Measurements from ENCODE around the gene TRIP13.

Gene TRIP13

DNA sequence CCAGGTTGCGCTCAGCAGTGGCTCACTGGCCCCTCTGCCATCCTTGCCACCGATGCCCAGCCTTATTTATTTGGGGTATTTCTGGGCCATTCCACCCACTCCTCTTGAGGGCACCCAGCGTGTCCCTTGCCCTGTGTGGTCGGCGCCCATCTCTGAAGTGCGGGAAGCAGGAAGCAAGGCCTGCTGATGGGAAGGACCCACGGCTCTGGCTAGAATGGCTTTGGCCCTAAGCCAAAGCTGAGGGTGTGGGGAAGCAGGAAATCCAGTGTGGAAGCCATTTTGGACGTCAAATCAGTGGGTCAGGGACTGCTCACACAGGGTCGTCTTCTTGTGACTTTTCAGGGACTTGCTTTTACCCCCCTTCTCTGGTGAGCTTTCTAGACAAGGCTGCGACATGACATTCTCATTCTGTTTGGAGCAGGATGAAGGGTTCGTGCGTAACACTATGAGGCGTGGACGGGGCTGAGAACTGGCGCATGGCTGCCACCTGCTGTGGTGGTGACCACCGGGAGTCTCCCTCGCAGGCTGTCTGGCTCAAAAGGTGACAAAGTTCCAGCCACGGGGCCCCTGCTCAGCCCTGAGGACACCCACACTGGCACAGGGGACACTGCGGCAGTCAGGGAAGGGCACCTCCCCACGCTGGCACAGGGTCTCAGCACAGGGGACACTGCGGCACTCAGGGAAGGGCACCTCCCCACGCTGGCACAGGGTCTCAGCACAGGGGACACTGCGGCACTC, 65.2 kb downstream of the TRIP13 start:
- DNase-seq = no peak

DNA sequence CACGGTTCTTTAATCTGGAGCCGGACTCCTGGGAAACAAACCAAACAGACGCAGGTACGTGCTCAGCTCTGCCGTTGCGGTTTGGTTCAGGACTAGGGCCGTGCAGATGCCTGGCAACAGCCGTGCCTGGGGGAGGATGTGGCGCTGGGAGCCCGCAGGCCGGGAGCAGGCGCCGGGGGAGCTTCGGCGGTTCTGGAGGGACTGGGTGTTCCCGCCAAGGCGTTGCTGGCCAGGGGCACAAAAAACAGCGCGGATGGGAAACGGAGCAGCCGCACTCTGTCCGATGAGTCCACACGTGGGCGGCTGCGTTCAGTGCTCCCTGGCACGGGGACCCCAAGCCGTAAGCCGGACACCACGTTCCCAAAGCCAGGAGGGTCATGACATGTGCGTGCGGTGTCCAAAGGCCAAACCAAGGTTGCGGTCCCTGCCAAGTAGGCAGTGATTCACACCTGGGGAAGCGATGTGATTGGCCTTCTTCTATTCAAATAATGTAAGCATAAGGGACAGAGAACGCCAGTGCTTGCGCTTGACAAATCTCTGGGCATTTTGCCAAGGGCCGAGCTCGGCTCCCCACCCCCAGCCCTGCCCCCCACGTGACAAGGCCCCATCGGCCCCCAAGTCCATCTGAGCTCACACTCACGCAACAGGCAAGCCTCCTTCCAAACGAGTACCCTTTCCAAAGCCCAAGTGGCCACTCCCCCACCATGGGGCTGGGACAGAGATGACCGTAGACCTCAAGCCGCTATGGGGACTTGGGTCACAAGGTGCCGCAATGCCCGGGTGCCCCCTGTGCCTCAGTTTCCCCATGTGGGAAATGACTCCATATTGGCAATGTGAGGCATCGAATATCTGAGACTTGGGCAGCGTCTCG, 66.3 kb downstream of the TRIP13 start:
- no peak for DNase-seq

DNA sequence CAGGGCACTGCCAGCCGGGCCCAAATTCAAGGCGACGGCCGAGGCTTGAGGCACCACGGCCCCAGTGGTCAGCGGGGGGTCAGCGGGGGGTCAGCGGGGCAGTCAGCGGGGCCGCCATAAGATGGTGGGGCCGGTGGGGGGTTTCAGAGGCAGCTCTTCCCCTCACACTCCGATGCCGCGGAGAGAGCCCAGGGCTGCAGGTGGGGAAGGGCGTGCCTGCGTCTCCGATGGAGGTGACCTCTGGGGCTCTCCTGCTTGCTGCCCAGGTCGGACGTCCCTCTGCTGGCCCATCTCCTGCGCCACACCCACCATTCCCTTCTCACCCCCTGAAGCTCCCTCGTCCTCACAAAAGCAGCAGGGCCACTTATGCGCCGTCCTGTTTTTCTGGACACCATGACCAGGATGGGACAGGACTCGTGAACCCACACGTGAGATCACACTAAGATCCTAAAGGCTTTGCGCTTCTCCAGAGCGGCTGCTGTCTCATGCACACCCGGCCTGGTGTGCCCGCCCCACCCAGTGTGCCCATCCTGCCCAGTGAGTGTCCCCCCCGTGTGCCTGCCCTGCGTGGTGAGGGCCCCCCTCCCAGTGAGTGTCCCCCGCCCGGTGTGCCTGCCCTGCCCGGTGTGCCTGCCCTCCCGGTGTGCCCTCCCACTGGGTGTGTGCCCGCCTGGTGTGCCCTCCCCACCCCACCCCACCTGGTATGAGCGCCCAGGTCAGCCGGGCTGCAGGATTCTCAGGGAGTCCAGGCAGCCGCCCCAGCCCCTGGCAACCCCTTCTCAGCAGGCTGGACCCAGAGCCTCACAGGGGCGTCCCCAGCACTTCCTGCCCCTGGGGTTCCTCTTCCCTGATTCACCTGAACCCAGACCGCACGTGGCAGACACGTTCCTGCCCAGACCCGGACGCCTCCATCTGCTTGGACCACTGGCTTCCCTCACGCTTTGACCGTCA, 67.2 kb downstream of the TRIP13 start:
- no peak for DNase-seq

DNA sequence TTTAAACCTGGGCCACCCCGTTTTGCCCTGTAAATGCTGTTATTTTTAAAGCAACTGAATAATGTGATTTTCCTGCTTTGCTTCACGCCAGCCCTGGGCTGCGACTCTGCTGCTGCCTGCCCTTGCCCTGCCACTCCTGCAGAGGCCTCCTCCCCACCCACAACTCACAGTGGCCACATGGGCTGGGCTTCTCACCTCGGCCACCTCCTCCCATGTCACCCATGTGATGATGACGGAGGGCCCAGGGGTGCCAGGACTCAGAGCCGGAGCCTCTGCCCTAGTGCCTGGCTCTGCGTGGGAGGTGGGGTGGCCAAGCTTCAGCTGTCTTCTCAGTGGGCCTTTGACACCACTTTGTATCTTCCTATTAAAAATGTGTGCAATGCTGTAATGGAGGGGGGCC, 67.9 kb downstream of the TRIP13 start:
- no peak for DNase-seq

- DNase-seq = no peak
Observed at GRCh38 chr5:961002-961710, 68.5 kb downstream of the TRIP13 start.

- no peak for DNase-seq
Observed at GRCh38 chr5:961711-962240, 69.1 kb downstream of the TRIP13 start.

DNA sequence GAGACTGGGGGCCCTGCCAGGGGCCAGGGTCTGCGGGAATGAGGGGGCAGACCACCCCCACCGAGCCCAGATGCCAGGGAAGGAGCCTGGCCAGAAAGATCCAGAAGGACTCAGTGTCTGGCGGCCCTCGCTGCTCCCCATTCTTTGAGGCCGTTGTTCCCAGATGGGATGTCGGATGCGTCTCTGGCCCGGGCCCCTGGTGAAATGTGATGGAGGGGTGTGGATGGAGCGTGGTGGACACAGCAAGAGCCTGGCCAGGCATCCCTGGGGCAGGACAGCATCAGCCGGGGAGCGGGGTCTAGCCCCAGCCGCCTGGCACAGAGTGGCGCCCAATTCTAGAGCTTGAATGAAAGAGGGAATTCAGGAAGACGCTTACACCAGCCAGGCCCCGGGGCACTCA, 69.7 kb downstream of the TRIP13 start:
- no peak for DNase-seq

DNA sequence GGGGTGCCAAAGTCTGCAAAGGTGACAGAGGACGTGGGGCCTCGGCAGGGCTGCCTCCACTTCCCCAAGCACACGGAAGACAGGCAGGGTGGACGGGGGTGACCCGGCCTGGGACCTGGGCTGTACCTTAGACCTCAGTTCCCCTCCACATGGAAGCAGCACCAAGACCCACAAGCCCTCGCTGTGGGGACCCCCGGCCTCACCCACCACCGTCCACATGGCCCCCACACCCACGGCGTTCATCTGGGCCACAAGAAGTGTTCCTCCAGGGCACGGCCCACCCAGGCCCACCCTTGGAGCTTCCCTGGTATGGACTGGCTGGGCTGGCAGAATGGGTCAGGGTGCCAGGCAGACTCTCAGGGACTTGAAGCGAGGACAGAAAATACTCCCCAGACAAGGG, 70.1 kb downstream of the TRIP13 start:
- no peak for DNase-seq

- no peak for DNase-seq
Observed at GRCh38 chr5:963310-963672, 70.6 kb downstream of the TRIP13 start.

- no peak for DNase-seq
Observed at GRCh38 chr5:963673-964531, 71.2 kb downstream of the TRIP13 start.

DNA sequence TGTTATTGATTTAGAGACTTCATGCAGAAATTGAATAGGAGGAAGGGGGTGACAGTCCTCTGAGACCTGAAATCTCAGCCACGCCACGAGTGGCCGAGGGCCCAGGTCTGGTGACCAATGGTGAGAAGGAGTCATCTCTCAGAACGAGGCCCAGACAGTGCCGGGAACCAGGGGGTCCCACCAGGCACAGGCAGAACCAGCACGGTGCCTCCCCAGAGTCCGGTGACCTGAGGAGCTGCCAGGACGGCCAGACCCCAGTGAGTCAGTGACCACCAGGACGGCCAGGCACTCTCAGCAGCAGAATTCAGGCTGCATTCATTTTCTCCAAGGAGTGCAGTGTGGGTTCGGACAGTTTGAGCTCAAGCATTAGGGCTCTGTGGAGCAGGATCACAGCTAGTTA, 72.1 kb downstream of the TRIP13 start:
- DNase-seq = no peak

GRCh38 chr5:965604-966344, 73.1 kb downstream of the TRIP13 start:
- no peak for DNase-seq

DNA sequence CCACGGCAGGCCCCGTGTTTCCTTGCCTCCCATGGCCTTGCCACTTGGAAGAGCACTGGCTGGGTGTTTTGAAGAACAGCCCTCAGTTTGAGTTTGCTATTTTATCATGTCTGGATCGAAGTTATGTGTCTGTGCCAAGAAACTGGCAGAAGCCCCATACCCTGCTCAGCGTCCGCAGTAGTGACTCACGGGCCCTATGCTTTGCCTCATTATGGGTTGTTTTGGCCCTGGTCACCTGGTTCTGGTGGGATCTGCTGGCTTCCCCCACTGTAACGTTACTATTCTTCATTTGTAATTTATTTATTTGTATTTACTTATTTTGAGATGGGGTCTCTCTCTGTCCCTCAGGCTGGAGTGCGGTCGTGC, 73.6 kb downstream of the TRIP13 start:
- DNase-seq = no peak

DNA sequence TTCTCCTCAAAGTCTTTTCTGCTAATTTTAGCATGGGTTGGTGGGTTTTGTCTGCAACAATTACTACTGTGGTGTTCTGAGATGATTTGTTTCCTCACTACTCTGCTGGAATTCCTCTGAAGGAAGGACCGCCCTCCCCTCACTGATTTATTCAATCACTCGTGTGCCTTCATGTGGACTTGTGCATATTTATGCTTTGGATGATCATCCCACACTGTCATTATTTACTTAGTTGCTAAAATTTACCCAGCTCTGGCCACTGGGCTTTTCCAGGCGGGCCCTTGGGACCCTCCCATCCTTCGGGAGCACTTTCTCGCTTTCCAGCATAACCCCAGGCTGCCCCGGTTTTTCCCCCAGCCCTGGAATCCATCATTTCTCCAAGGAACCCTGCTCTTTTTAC, 74.3 kb downstream of the TRIP13 start:
- DNase-seq = no peak
